ENCODE data around the gene CA5A.
"Not testable (repeated sequence)": the region's sequence is repeated elsewhere in the genome, so short reads cannot be mapped to it uniquely, and the experiment has no call there.

Gene CA5A

DNA sequence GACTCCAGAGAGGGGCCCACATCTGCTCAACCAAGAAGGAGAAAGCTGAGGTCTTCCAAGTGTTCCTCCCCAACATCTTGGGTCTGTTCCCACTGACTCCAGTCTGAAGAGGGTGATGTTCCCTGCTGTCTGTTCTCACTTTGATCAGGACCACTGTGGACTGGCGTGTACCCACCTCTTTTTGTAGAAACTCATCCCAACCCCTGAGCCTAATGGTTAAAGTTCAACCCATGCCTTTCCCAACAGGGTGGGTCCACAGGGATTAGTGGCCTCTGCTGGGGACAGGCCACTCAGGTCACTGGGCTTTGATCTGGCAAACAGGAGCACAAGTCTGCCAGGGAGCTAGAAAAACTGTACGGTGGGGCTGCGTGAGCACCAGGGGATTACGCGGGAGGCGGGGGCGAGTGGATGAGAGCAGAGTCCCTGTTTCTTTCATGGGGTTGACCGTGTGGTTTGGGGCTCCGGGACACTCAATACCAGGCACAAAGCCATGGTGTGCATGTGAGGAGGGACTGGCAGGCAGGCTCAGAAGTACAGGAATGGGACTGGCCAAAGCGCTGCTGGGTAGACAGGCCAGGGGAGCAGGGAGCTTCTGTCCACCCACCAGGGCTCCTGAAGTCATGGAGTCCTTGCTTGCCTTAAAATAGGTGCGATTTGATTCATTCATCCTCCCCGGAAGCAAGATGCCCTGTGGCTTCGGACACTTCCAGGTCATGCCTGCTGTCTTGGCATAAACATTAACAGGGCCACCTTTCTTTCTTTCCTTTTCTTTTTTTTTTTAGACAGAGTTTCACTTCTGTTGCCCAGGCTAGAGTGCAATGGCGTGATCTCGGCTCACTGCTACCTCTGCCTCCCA is at the start of gene CA5A:
Gene CA5A, minus strand, starts transcription at position 155 of the 856 bp plus-strand sequence. Its CDS starts 79 bp downstream, at position 76.
- no peak for DNase-seq (ENCODE audit: low spot score)

DNA sequence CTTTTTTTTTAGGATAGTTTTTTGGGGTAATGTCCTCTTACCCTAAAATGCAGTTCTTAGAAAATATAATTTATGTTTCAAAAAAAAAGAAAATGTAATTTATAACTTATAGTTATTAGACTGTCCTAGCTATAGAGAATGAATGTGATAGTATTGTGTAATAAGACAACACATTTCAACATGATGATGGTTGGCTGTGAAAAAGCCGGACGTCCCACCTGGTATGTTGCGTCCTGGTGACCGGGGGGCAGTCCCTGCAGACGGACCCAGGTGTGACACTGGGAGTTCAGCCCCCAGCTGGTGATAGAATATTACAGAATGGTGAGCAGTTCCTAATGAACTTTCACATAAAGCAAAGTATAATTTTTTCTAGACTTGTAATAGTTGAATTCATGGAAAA is 49.2 kb upstream of the CA5A start:
- DNase-seq (ENCODE audit: low spot score), result not testable (repeated sequence)

DNA sequence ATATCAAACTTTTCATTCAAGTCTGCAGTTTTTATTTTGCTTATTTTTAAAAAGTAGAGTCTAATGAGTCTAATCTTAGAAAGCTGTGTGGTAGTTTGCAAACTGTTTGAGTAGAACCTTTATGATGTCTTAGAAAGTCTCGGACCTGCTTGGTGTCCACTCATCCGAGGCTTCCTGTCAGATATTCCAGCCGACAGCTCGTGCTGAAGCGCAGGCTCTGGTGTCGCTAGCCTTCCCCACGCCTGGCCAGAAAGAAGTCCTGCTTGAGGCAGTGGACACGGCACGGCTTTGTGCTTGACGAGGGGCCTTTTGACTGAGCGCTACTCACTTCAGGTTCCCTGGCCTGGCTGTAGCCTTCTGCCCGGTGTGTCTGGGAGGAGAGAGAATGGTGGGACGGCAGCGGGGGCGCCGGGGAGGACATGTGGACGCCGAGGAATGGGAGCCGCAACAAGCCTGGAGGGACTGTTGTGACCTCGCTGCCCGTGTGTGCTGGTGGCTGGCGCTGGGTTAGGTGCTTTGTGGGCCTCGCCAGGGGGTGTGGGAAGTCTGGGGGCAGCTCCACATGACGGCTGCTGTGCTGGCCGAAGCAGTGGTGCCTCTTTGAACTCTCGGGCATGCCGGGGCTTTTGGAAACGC is 48.4 kb upstream of the CA5A start:
- no peak for DNase-seq (ENCODE audit: low spot score)

DNA sequence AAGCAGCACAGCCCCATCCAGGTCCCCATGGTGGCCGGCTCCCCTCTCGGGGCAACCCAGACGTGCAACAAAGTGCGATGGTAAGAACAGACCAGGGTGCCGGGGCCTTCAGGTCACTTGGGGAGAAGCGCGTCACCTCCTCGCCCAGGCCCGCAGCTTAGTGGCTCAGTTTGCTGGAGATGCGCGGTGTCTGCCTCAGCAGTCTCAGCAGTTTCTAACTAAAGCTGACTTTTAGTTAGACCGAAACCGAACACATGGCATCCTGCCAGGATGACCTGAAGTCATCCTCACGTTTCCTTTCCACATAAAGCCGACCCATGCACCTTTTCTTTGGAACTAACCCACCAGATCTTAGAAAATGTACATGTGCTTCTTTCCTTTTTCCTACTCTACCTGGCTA is 47.9 kb upstream of the CA5A start:
- DNase-seq (ENCODE audit: low spot score), result not testable (repeated sequence)

DNA sequence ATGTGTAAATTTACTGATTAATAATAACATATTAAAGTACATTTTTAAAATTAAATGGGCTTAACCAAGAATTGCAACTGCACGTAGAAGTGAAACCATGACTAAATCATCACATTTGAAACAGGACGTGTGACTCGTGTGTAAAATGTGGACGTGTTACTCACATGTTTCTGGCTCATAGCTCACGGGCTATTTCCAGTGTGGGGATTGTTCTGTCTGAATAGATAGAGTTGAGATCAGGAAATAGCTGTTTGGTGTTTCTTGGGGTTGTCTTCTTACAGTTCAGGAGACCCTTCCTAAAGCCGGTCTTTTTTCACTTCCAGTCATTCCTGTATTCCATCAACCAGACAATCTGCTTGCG is 47.4 kb upstream of the CA5A start:
- DNase-seq (ENCODE audit: low spot score), result not testable (repeated sequence)

DNA sequence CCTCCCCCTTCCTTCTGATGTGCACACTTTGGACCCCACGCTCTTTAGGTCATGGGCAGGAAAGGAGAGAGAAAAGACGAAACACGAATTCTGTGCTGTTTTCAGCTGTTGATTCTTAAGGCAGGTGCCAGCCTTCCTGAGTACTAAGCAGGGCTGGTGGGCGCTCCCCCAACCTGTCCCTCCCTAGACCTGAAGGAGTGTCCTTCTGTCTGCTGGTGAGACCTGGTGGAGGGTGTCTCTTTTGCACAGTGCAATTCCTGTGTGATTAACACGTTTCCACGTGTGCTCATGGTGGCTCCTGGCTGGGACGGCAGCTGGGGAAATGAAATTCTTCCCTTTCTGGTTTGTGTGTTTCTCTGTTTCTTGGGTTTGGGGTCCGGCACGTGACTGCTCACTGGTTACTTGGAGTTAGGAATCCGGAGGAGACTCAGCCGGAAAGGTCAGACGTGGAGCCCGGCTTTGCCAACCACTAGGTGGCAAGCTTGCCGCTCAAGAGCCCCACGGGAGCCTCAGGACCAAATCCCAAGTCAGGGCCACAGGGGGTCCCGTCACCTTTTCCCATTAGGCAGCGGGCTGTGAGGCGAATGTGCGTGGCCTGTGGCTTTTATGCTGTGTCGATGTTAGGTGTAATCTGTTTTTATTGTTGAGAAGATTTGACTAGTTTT is 46.9 kb upstream of the CA5A start:
- not testable (repeated sequence) for DNase-seq (ENCODE audit: low spot score)

DNA sequence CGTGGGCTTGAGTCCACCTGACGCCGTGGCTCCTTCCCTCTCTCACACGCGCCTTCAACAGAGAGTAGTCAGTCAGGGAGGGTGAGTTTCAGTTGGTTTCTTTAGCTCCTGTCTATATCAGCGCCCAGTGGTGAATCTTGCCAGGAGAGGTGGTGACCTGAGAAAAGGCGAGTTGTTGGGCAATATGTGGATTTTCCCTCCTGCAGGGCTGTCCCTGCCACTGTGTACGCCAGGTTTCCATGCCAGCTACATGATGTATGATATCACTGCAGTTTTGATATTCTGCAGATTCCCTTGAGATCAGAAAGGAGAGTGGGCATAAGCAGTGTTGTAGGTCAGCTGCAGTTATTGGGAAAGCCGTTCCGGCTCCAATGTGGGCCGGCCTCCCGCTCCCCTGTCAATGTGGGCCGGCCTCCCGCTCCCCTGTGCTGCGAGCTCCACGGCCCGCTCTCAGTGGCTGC is 46.3 kb upstream of the CA5A start:
- no peak for DNase-seq (ENCODE audit: low spot score)

DNA sequence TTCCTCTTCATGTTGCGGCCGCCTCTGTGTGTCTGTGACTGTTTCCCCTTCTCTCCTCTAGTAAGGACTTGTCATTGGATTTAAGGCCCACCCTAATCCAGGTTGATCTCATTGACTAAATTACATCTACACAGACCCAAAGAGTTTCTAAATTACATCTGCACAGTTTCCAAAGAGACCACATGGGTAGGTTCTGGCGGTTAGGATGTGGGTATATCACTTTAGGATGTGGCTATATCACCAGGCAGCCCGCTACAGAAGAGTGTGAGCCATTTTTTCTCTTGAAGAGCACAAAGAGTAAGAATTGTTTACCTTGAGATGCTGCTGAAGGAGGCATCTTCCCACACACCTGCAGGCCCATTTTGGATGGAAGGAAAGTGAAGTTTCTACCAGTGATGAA is 45.0 kb upstream of the CA5A start:
- DNase-seq (ENCODE audit: low spot score), result not testable (repeated sequence)

DNA sequence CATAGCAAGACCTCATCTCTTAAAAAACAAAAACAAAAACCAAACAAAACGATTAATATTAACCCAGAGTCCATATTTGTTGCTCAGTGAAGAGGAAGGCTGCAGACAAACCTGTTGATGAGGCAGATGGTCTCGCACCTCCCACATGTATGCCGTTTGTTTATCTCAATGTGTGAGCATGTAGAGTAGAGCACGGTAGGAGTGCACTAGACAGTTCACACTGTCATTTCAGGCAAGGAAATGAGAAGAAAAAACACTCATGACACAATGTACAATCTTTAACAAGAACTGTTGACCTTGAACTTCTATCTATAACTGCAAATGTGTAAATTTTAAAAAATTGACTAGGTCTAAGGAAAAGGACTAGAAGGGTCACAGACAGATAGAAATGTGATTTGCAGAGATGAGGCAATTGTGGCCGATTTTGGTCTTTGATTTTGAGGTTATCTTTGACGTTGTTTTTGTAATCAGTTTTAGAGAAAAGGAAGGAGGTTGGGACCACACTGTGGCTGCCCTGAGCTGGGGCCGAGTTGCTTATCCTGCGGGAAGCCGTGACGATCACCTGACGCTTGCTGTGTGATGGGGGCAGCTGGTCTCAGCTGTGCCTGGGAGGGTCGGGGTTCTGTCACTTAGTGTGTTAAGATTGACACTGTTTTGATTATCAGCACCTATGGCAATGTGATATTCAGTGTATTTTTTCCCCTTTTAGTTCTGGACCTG is 43.7 kb upstream of the CA5A start:
- not testable (repeated sequence) for DNase-seq (ENCODE audit: low spot score)

DNA sequence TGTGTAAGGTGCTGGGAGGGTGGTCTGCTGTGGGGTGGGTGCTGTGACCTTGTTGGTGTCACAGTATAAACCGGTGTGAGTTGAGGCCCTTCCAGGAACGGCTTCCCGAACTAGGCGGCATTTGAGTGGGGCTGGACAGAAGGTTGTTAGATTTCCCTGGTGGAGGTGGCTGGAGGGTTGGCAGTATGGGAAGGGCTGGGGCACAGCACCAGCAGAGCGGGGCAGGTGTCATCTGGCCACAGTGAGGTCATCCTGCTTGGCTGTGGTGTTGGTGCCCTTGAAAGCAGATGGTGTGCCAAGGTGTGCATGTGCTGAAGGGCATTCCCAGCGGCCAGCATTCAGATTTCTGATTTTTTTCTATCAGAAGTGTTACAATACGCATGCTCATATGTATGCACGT is 43.0 kb upstream of the CA5A start:
- DNase-seq (ENCODE audit: low spot score), result no peak

DNA sequence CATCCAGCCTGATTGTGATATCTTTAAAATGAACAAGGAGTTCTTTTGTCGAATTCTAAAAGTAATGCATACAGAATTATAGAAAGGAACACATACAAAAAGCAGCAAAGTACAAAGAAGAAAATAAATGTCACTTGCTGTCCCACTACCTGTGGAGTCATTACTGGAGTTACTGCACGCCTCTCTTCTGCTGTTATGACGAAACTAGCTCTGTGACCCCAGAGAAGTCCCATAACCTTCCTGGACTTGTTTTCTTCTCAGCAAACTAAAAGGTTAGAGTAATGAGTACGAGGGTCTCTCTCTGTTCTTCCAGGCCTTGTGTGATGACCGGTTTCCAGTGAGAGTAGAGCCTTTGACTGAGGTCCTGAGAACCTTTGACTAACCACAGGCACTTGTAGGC is 41.8 kb upstream of the CA5A start:
- no peak for DNase-seq (ENCODE audit: low spot score)

DNA sequence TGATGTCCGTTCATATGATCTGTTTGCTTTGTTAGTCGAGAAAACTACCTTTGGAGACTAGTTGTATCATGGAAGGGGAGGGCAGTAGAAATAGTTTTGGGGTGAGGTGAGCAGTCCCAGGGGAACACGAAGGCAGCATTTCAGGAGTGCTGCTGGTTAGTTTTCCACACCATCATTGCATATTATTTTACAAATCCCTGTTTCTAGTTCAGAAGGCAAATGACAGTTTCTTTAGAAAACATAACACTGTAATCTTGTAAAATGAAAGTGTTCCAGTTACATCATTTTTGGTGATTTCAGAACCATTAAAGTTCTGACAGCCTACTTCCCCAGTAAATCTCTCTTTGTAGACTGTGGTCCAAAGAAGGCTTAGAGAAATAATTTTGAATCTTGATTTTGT is 40.3 kb upstream of the CA5A start:
- no peak for DNase-seq (ENCODE audit: low spot score)

DNA sequence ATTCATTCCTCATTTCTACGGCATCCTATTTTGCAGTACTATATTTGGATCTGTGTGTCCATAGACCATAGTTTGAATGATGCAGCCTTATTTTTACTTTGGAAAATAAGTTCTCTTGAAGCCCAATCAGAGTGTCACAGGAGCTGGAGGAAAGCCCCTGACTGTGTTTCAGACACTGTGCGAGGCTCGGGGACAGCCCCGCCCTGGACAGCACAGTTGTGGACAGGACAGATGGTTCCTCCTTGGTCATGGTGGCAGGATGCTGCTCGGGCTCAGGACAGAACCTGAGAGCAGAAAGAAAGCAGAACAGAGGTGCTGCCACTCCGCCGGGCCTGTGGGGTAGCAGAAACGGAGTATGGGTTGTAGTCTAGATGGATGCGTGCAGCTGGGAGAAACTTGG is 37.8 kb upstream of the CA5A start:
- DNase-seq (ENCODE audit: low spot score), result no peak

DNA sequence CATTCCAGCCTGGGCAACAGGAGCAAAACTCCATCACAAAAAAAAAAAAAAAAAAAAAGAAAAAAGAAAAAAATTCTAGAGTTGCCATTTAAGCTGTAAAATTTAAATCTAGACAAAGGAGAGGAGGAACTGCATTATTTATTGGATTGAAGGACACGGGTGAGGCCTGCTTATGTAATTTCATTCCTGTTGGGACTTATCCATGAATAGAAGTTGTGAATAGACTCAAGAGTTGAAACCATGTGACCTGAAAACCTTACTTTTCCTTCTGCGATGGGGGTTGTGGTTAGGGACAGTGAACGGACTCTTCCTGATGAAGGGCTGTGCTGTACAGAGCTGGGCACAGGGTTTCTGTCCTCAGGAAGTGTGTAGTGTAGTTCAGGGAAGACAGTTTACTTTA is 37.4 kb upstream of the CA5A start:
- no peak for DNase-seq (ENCODE audit: low spot score)

DNA sequence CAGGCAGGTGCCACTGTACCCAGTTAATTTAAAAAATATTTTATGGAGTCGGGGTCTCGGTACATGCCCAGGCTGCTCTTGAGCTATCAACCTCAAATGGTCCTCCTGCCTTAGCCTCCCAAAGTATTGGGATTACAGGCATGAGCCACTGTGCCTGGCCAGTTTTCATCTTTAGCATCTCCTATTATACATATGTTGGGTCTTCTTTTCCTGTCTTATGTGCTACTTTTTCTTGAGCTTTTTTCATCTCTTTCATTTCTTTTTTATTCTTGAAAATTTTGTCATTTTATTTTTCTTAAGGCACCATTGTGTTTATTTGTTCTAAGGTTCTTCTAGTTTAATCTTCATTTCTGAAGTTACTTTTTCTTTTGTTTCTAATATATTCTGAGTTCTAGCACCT is 35.6 kb upstream of the CA5A start:
- DNase-seq (ENCODE audit: low spot score), result no peak

DNA sequence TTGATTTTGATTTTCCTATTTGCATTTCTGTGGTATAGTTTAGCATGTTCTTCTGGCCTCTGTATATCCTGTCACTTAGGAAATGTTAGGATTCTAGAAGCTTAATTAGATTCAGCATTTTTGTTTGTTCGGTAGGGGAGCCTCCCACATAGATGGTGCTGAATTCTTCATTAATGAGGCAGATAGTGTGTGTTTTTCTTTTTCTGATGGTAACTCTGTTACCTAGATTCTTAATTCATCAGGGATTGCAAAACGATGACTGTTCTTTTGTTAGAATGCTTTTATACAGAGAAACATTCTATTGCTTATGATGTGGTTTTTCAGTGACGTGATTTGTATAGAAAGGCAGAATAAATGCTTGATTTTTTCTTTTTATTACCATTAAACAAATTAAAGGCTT is 33.9 kb upstream of the CA5A start:
- DNase-seq (ENCODE audit: low spot score), result no peak

DNA sequence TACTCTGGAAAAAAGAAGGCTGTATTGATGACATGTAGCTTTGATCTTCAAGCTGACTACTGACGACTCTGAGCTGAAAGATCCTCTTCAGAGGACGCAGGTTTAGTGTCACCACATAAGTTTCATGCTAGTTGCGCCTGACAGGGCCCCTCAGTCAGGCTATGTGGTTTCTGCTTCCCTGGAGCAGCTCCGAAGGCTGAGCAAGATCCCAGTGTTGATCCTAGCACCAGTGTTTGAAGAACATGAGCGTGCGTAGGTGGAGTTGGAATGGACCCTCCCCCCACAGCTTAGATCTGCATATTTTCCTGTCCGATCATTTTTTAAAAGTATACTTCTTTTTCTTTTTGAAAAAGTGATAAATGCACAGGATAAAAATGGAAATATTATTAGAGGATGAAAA is 32.2 kb upstream of the CA5A start:
- DNase-seq (ENCODE audit: low spot score), result no peak

DNA sequence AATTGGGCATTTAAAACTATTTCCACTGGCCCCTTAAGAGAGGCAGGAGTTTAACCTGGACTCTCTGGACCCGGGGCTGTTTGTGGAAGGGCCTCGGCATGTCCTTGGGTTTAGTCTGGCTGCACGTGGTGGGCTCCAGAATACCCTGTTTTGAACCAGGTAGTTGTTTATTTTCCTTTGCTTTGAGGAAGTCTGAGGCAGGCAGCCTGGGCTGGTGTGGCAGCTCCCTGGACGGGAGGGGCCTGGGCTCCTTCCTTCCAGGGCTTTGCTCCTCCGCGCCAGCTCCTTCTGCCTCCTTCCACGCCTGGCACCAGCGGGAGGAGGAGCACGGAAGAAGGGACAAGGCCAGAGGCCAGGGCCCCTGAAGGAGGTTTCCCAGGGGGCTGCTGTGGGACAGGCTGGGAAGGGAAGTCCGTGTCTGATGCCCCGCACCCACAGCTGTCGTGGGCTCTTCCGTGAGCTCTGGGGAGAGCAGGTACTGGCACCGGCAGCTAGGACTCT is 30.4 kb upstream of the CA5A start:
- no peak for DNase-seq (ENCODE audit: low spot score)

DNA sequence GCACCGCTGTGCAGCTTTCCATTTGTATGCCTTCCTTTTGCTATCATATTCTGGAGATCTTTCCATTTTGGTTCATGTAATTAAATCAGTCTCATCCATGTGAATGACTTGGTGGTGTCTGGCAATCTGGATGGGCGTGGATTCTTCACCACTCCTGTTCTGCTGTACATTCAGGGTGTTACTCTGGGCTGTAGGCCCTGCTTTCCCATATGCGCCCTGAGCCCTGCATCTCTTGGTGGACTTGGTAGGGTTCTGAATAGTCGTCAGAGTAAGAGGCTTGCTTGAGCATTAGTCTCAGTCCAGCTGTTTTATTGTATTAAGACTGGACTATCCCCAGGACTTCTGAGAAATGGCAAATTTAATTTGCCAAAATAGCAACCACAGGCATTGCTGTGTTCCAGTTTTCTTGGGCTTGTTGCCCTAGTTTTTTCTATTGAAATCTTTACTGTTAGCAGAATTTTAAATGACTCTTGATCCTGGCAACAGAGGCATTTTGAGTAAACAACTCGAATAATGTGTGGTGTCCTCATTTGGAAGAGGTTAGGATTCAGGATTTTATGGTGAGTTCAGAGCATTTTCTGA is 29.8 kb upstream of the CA5A start:
- no peak for DNase-seq (ENCODE audit: low spot score)

DNA sequence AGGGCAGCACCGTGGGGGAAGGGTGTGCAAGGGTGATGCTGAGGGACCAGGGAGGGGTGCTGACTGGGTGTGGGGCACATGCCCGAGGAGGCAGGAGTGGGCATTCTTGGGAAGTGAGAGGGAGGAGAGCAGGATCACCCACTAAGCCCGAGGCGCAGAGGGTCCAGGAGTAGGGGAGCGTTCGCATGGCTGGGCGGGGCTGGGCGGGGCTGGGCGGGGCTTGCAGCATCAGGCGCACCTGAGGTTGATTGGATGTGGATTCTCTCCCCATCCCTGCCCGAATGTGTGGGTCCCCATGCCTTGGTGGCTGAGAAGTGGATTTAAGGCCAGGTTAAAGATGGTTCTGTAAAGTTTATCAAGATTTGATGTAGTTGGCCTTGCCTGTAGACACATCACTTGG is 29.1 kb upstream of the CA5A start:
- DNase-seq (ENCODE audit: low spot score), result no peak

DNA sequence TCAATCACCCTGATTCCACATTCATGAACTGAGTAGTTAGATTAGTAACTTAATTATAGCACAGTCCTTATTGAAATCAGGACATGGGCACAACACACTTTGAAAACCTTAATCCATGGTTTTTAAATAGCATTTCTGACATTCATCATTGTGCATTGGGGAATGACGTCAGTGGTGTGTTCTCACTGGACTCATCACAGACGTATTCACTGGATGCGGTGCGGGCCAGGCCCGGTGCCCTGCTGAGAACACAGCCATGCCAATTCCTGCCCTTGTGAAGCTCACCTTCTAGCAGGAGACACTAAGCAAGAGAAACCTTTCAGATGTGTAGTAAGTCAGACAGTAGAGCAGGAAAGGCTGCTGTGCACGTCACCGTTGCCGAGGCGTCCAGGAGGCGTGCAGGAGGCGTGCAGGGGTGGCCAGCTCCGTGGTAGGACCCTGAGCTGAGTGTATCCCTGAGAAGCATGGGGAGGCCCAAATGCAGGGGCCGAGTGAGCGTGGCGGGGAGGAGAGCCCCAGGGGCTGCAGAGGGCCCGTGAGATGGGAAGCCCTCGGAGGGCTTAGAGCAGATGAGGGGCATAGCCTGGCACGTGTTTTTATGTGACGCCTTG is 27.8 kb upstream of the CA5A start:
- DNase-seq (ENCODE audit: low spot score), result no peak

All from putamen (tissue), 1 donor.